ENCODE measurements around the gene DNAJC22.

DNAJC22 gene

DNA sequence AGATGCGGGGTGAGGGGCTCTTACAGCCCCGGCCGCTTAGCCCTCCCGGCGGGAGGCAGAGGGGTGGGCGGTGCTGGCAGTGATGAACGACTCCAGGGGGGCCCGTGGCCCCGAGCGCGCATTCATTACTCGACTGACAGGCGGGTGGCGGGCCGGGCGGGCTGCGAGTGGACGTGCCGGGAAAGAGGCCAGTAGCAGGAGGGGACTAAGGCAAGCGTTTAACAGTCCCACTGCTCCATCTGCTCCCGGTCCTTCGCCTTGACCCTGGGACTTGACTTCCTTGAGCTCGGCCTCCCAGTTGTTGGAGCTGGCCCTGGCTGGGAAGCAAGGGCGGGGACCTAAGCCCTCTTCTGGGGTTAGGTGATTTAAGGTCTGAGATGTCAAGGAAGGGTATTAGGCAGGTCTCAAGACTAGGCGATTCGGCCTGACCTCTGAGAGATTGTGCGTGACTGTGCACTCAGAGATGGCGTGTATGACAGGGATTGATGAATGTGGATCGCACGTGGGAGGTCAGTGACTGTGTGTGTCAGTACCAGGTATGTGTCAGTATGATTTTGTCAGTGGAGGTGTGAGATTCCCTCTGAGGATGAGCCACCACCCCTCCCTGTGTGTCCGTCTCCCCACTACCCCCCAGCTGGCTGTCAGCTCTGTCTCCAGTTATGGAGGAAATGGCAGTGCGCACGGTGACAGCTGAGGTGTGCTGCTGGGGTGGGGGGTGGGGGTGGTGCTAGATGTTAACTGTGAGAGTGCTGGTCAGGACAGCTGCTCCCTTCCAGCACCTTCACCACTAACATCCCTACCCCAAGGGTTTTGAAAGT is 3.6 kb upstream of the DNAJC22 start:
- Histone ChIP-seq H3K27ac (no peak overlapping the region), H3K4me3 (peak overlapping the region; percentile 64)
- no peak for DNase-seq (ENCODE audit: low spot score)
- TF ChIP-seq, protein P1, sequence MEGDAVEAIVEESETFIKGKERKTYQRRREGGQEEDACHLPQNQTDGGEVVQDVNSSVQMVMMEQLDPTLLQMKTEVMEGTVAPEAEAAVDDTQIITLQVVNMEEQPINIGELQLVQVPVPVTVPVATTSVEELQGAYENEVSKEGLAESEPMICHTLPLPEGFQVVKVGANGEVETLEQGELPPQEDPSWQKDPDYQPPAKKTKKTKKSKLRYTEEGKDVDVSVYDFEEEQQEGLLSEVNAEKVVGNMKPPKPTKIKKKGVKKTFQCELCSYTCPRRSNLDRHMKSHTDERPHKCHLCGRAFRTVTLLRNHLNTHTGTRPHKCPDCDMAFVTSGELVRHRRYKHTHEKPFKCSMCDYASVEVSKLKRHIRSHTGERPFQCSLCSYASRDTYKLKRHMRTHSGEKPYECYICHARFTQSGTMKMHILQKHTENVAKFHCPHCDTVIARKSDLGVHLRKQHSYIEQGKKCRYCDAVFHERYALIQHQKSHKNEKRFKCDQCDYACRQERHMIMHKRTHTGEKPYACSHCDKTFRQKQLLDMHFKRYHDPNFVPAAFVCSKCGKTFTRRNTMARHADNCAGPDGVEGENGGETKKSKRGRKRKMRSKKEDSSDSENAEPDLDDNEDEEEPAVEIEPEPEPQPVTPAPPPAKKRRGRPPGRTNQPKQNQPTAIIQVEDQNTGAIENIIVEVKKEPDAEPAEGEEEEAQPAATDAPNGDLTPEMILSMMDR (IDR thresholded peaks at IDR 0.05) = no peak

- Histone ChIP-seq H3K4me3 (peak overlapping the region; percentile 76), H3K27ac (no peak overlapping the region)
- TF ChIP-seq, protein P1 (IDR thresholded peaks at IDR 0.05) = no peak
- no peak for DNase-seq (ENCODE audit: low spot score)
Observed at GRCh38 chr12:49344486-49345050, 2.1 kb upstream of the DNAJC22 start.

DNA sequence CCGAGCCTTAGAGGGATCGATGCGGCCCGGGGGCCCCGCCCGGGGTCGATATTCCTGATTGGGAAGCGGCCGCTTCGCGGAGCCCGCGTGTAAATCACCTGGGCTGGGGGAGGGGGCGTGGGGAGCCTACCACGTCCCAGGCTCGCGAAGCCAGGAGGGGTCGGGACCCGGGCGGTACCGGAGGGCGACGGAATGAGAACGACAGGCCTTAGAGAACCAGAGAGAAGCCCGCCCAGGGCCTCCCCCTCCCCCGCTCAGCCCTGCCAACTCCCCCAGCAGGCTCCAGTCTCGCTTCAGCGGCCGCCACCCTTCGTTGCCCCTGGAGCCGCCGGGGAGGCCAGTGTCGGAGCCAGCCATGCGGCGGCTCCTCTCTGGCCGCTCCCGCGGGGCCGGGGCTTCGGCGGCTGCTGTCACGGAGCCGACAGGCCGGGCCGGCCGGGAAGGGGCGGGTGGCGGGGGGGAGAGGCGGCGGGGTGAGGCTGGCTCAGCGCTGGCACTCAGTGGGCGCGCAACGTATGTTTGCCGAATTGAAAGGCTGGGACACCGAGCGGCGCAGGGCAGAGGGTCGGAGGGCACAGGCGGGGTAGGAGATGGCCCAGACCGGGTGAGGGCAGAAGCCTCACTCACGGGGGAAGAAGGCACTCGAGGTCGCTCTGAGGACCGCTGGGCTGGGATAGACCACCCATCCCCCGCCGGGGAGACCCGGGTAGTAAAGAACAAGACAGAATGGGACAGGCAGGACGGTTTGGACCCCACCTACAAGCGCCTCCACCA is 1.4 kb upstream of the DNAJC22 start:
- peak overlapping the region; percentile 76 for H3K4me3 ChIP-seq
- TF ChIP-seq, protein P1 (IDR thresholded peaks at IDR 0.05) = no peak
- no peak for DNase-seq (ENCODE audit: low spot score)
- no peak overlapping the region for H3K27ac ChIP-seq

- H3K27ac ChIP-seq = no peak overlapping the region
- TF ChIP-seq, protein P1 (IDR thresholded peaks at IDR 0.05) = no peak
- no peak for DNase-seq (ENCODE audit: low spot score)
- peak overlapping the region; percentile 76 for H3K4me3 ChIP-seq
Observed at GRCh38 chr12:49345825-49346658, 646 bp upstream of the DNAJC22 start.

DNA sequence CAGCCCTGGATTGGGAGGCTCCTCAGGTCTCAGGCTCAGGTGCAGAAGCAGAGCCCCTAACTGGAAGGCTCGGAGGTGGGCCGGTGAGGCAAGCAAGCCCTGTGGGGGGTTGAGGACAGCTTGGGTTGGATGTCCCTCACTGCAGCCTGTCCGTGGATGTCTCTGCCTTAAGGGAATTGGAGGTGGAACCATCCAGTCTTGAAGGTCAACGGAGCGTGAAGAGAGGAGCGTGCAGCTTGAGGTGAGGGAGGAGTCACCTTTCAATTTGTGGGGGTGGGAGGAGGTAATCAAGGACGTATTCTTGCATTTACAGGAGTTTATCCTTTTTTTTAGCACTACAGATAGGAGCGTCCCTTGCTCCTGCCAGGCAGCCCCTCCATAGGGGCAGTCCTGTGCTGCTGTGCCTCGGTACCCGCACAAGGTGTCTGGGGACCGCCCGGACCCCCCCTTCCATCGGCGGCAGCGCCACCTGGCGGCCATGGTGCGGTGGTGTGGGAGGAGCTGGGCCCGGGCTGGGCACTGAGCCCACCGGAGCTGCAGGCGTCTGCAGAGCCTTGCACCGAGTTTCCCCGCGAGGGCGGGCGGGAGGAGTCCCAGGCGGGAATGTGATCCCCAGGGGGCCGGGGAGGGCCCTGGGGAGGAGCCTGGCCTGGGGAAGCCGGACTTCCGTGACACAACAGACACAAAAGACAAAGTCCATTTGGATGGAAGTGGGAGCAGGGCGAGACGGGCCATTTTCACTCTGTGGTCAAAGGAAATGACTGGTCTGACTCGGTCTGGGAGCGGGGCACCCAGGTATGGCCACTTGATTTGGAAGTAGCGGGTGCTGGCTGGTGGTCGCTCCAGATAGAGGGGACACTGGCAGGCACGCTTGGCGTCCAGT is 864 bp downstream of the DNAJC22 start:
- peak overlapping the region; percentile 76 for H3K4me3 ChIP-seq
- TF ChIP-seq, protein P1 (IDR thresholded peaks at IDR 0.05) = peak; percentile 88
- DNase-seq (ENCODE audit: low spot score) = peak; percentile 81
- H3K27ac ChIP-seq = no peak overlapping the region

DNA sequence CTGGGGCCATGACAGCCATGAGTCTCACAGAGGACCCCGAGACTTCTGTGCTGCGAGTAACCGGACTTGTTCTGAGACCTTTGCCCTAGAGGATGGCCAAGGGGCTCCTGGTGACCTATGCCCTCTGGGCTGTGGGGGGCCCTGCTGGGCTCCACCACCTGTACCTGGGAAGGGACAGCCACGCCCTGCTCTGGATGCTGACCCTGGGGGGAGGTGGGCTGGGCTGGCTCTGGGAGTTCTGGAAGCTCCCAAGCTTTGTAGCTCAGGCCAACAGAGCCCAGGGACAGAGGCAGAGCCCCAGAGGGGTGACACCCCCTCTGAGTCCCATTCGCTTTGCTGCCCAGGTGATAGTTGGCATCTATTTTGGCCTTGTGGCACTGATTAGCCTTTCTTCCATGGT is 2.1 kb downstream of the DNAJC22 start:
- no peak for DNase-seq (ENCODE audit: low spot score)
- TF ChIP-seq, protein P1 (IDR thresholded peaks at IDR 0.05) = no peak
- Histone ChIP-seq H3K27ac (no peak overlapping the region), H3K4me3 (no peak overlapping the region)
